HepG2 (cell line): ENCODE data around the gene ADCY1. TPM values are rescaled to one million over a fixed set of nuclear protein-coding genes. Genes with fewer than 3 reads are reported as not detected.

ENCODE experiments used
- ARNT2 ChIP-seq: sonication (generic); formaldehyde crosslinking; IDR thresholded peaks from 2 replicates; pipeline ENCODE4 v1.8.0; 2022; ENCODE audit warnings: mild to moderate bottlenecking, low read depth, missing genetic modification reagents, moderate library complexity
- ATF2 ChIP-seq: sonication (generic); formaldehyde crosslinking; IDR thresholded peaks from 2 replicates; pipeline ENCODE4 v1.4.0; 2020; ENCODE audit warnings: missing genetic modification reagents
- CC2D1A ChIP-seq: sonication (generic); formaldehyde crosslinking; IDR thresholded peaks from 2 replicates; pipeline ENCODE4 v1.8.1; 2023; ENCODE audit warnings: mild to moderate bottlenecking, missing genetic modification reagents
- IKZF1 ChIP-seq: fragments of 450-650 bp; IDR thresholded peaks from 2 replicates; pipeline ENCODE4 v1.7.1; 2016
- KAT8 ChIP-seq: IDR thresholded peaks from 2 replicates; pipeline ENCODE4 v1.6.1; 2016; ENCODE audit warnings: missing genetic modification reagents, missing compliant biosample characterization
- KDM5A ChIP-seq: fragments of 200-600 bp; sonication (generic); IDR thresholded peaks from 2 replicates; pipeline ENCODE4 v1.7.0; 2018; ENCODE audit warnings: antibody characterized with exemption, mild to moderate bottlenecking, low read length, borderline replicate concordance
- KLF16 ChIP-seq, 2 experiments: sonication (generic) in 1 of 2; formaldehyde crosslinking in 1 of 2; IDR thresholded peaks; 2 replicates each; pipeline versions ENCODE4 v1.6.1 to v1.8.0; 2016 to 2023; ENCODE audit warnings: missing genetic modification reagents in 2 of 2, missing compliant biosample characterization in 1 of 2
- MTF1 ChIP-seq: sonication (generic); formaldehyde crosslinking; IDR thresholded peaks from 2 replicates; pipeline ENCODE4 v1.5.0; 2020; ENCODE audit warnings: missing genetic modification reagents
- PHF5A ChIP-seq: IDR thresholded peaks from one replicate; pipeline ENCODE4 v1.6.1; 2018; ENCODE audit warnings: low read depth, missing genetic modification reagents; ENCODE audit not compliant: unreplicated experiment
- RFX5 ChIP-seq: IDR thresholded peaks from 2 replicates; pipeline ENCODE4 v1.6.1; 2011; ENCODE audit warnings: low read depth, low read length, improper control_type of control experiment
- RFXAP ChIP-seq: sonication (generic); formaldehyde crosslinking; IDR thresholded peaks from 2 replicates; pipeline ENCODE4 v1.4.0; 2020; ENCODE audit warnings: missing genetic modification reagents, borderline replicate concordance
- TBX3 ChIP-seq: fragments of 450-650 bp; IDR thresholded peaks from 2 replicates; pipeline ENCODE4 v1.6.1; 2017; ENCODE audit warnings: antibody characterized with exemption, mild to moderate bottlenecking, inconsistent platforms, borderline replicate concordance
- ZFP37 ChIP-seq: sonication (generic); formaldehyde crosslinking; IDR thresholded peaks from 2 replicates; pipeline ENCODE4 v1.4.0; 2020; ENCODE audit warnings: missing genetic modification reagents, borderline replicate concordance
- ZFP90 ChIP-seq: sonication (generic); formaldehyde crosslinking; IDR thresholded peaks from 2 replicates; pipeline ENCODE4 v1.8.0; 2022; ENCODE audit warnings: missing genetic modification reagents, mild to moderate bottlenecking, inconsistent platforms, borderline replicate concordance
- ZKSCAN5 ChIP-seq: sonication (generic); formaldehyde crosslinking; IDR thresholded peaks from 2 replicates; pipeline ENCODE4 v1.5.1; 2020; ENCODE audit warnings: mild to moderate bottlenecking, missing genetic modification reagents
- ZNF10 ChIP-seq: sonication (generic); formaldehyde crosslinking; IDR thresholded peaks from 2 replicates; pipeline ENCODE4 v1.4.0; 2020; ENCODE audit warnings: mild to moderate bottlenecking, low read depth, missing genetic modification reagents, borderline replicate concordance
- ZNF343 ChIP-seq: sonication (generic); formaldehyde crosslinking; IDR thresholded peaks from 2 replicates; pipeline ENCODE4 v1.4.0; 2020; ENCODE audit warnings: mild to moderate bottlenecking, missing genetic modification reagents
- ZNF468 ChIP-seq: sonication (generic); formaldehyde crosslinking; IDR thresholded peaks from 2 replicates; pipeline ENCODE4 v1.8.0; 2022; ENCODE audit warnings: mild to moderate bottlenecking, moderate library complexity, missing genetic modification reagents
- ZNF550 ChIP-seq: sonication (generic); formaldehyde crosslinking; IDR thresholded peaks from 2 replicates; pipeline ENCODE4 v1.4.0; 2020; ENCODE audit warnings: mild to moderate bottlenecking, missing genetic modification reagents, borderline replicate concordance
- ZSCAN29 ChIP-seq: sonication (generic); formaldehyde crosslinking; conservative IDR thresholded peaks from 2 replicates; pipeline ENCODE4 v1.4.0; 2020; ENCODE audit warnings: mild to moderate bottlenecking, missing genetic modification reagents
- polyA plus RNA-seq, 8 experiments: library from polyadenylated mRNA; depleted of rRNA in 3 of 8; stranded (reverse) in 7 of 8; unstranded in 1 of 8; fragments of >200 nt; fragmentation: Illumina TruSeq in 4 of 8; extraction: Trizol in 4 of 8; gene quantifications; 2 replicates each; pipeline versions ENCODE4 v1.2.1 to v1.2.3, GENCODE V29; 2011 to 2016; ENCODE audit warnings: low read depth in 4 of 8, missing spikeins in 1 of 8, mixed read lengths in 1 of 8; ENCODE audit not compliant: insufficient read depth in 1 of 8
- total RNA-seq, 5 experiments: library from RNA; depleted of rRNA; stranded (reverse); fragments of >200 nt; fragmentation: Illumina TruSeq; extraction: Trizol; gene quantifications; 2 replicates each; pipeline ENCODE4 v1.2.3, GENCODE V29; 2016; ENCODE audit warnings: low read depth in 1 of 5
- TF ChIP-seq, protein P1 (sequence below): sonication (generic); formaldehyde crosslinking; IDR thresholded peaks from 2 replicates; pipeline ENCODE4 v1.4.0; 2020; ENCODE audit warnings: mild to moderate bottlenecking, missing genetic modification reagents
- TF ChIP-seq, protein P2 (sequence below): sonication (generic); formaldehyde crosslinking; IDR thresholded peaks from 2 replicates; pipeline ENCODE4 v1.4.0; 2020; ENCODE audit warnings: missing genetic modification reagents
- TF ChIP-seq, protein P3 (sequence below): sonication (generic); formaldehyde crosslinking; IDR thresholded peaks from 2 replicates; pipeline ENCODE4 v1.4.0; 2020; ENCODE audit warnings: missing genetic modification reagents
- TF ChIP-seq, protein P4 (sequence below): sonication (generic); formaldehyde crosslinking; IDR thresholded peaks from 2 replicates; pipeline ENCODE4 v1.5.0; 2020; ENCODE audit warnings: missing genetic modification reagents

ADCY1 gene
- total and polyA plus RNA-seq, 2 of the 13 experiments (the other 11 are each of a cell fraction or from before 2014, with no cell fraction given), result 0.80 to 1.2 TPM

DNA sequence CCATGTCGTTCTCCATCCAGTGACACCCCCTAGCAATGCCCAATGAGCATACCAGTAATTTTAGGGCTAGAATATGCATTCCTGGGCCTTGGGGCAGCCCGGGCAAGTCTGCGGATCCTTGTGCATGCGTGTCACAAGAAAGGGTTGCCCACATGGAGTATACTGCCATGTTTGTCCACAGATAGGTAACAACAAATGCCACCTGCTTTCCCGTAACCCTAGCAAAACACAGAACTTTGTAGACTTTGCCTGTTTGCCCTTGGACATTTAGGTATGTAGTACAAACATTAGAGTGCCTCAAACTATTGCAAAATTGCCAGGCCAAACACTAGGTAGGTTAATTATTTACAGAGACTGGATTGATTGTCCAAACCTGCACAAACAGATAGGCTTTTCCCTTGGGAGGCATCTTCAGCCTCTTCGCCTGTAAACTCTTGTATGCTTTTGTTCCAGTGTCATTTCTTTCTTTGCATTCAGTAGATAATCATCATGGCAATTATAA lies 117.0 kb downstream of the ADCY1 start (continued):
- TF ChIP-seq, protein P1, sequence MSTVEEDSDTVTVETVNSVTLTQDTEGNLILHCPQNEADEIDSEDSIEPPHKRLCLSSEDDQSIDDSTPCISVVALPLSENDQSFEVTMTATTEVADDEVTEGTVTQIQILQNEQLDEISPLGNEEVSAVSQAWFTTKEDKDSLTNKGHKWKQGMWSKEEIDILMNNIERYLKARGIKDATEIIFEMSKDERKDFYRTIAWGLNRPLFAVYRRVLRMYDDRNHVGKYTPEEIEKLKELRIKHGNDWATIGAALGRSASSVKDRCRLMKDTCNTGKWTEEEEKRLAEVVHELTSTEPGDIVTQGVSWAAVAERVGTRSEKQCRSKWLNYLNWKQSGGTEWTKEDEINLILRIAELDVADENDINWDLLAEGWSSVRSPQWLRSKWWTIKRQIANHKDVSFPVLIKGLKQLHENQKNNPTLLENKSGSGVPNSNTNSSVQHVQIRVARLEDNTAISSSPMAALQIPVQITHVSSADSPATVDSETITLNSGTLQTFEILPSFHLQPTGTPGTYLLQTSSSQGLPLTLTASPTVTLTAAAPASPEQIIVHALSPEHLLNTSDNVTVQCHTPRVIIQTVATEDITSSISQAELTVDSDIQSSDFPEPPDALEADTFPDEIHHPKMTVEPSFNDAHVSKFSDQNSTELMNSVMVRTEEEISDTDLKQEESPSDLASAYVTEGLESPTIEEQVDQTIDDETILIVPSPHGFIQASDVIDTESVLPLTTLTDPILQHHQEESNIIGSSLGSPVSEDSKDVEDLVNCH, result no peak
- no peak for TF ChIP-seq IKZF1
- TF ChIP-seq ATF2 (CRISPR knock-in tag), result peak; percentile 88
- TF ChIP-seq CC2D1A, result no peak
- TF ChIP-seq ZNF10 (CRISPR knock-in tag), result no peak
- TF ChIP-seq RFXAP (CRISPR knock-in tag), result 0 out of 2 replicates have a peak, but pooled peaks have one; percentile 51
- TF ChIP-seq, protein P2, sequence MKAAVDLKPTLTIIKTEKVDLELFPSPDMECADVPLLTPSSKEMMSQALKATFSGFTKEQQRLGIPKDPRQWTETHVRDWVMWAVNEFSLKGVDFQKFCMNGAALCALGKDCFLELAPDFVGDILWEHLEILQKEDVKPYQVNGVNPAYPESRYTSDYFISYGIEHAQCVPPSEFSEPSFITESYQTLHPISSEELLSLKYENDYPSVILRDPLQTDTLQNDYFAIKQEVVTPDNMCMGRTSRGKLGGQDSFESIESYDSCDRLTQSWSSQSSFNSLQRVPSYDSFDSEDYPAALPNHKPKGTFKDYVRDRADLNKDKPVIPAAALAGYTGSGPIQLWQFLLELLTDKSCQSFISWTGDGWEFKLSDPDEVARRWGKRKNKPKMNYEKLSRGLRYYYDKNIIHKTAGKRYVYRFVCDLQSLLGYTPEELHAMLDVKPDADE (CRISPR knock-in tag), result no peak
- TF ChIP-seq KDM5A, result no peak
- peak; percentile 91 for TF ChIP-seq KAT8 (CRISPR knock-in tag)
- peak; percentile 82 for TF ChIP-seq ZNF343
- no peak for TF ChIP-seq ZNF468 (CRISPR knock-in tag)
- TF ChIP-seq TBX3, result peak; percentile 98
- peak; percentile 88 for TF ChIP-seq ZSCAN29 (CRISPR knock-in tag)
- TF ChIP-seq PHF5A (CRISPR knock-in tag), result no peak
- TF ChIP-seq ARNT2 (CRISPR knock-in tag), result peak; percentile 76; the same call in 1 of the 2 replicates
- TF ChIP-seq, protein P3, sequence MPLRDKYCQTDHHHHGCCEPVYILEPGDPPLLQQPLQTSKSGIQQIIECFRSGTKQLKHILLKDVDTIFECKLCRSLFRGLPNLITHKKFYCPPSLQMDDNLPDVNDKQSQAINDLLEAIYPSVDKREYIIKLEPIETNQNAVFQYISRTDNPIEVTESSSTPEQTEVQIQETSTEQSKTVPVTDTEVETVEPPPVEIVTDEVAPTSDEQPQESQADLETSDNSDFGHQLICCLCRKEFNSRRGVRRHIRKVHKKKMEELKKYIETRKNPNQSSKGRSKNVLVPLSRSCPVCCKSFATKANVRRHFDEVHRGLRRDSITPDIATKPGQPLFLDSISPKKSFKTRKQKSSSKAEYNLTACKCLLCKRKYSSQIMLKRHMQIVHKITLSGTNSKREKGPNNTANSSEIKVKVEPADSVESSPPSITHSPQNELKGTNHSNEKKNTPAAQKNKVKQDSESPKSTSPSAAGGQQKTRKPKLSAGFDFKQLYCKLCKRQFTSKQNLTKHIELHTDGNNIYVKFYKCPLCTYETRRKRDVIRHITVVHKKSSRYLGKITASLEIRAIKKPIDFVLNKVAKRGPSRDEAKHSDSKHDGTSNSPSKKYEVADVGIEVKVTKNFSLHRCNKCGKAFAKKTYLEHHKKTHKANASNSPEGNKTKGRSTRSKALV (CRISPR knock-in tag), result peak; percentile 91
- TF ChIP-seq ZFP37 (CRISPR knock-in tag), result peak; percentile 70; the same call in 1 of the 2 replicates
- peak; percentile 70; the same call in 1 of the 2 replicates for TF ChIP-seq ZFP90 (CRISPR knock-in tag)
- TF ChIP-seq ZNF550 (CRISPR knock-in tag), result no peak
- TF ChIP-seq, protein P4, sequence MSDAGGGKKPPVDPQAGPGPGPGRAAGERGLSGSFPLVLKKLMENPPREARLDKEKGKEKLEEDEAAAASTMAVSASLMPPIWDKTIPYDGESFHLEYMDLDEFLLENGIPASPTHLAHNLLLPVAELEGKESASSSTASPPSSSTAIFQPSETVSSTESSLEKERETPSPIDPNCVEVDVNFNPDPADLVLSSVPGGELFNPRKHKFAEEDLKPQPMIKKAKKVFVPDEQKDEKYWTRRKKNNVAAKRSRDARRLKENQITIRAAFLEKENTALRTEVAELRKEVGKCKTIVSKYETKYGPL, result 0 out of 2 replicates have a peak, but pooled peaks have one; percentile 65
- TF ChIP-seq MTF1 (CRISPR knock-in tag), result no peak
- TF ChIP-seq RFX5, result no peak
- TF ChIP-seq ZKSCAN5 (CRISPR knock-in tag), result no peak
- TF ChIP-seq KLF16 (CRISPR knock-in tag; IDR thresholded peaks at IDR 0.05), result peak in 1 of 2 experiments; percentile 97; a peak in 2 of 4 replicates
